Testis (tissue), 2 donors: Measurements from ENCODE around the gene ANTXR2.

Experiments used
- POLR2A ChIP-seq: fragments of 450-650 bp; IDR thresholded peaks from one replicate; pipeline ENCODE4 v1.6.1; 2017; ENCODE audit warnings: antibody characterized with exemption, mild to moderate bottlenecking, moderate library complexity
- TF ChIP-seq, protein P1 (sequence below), 3 experiments: fragments of 450-650 bp in 2 of 3; fragments of 200-600 bp in 1 of 3; sonication (generic) in 1 of 3; IDR thresholded peaks; one replicate each; pipeline ENCODE4 v1.5.1; 2016 to 2019; ENCODE audit warnings: antibody characterized with exemption in 3 of 3, mild to moderate bottlenecking in 2 of 3, moderate library complexity in 1 of 3

DNA sequence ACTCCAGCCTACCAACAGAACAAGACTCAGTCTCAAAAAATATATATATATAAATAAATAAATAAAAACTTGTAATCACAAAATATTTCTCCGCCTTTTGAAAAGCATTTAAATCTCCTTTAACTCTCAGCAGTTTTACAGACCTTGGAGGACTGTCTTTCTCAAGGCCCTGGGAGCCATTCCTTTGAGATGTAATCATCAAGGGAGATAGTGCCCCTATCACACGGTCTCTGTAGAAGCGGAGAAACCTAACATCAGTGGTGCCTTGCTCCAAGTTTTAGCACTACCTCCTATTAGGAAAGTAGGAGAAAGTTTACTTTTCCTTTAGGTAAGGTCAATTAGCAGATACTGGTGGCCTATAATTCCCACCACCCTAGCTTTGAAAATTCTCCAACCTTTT, 58.5 kb downstream of the ANTXR2 start:
- TF ChIP-seq, protein P1, sequence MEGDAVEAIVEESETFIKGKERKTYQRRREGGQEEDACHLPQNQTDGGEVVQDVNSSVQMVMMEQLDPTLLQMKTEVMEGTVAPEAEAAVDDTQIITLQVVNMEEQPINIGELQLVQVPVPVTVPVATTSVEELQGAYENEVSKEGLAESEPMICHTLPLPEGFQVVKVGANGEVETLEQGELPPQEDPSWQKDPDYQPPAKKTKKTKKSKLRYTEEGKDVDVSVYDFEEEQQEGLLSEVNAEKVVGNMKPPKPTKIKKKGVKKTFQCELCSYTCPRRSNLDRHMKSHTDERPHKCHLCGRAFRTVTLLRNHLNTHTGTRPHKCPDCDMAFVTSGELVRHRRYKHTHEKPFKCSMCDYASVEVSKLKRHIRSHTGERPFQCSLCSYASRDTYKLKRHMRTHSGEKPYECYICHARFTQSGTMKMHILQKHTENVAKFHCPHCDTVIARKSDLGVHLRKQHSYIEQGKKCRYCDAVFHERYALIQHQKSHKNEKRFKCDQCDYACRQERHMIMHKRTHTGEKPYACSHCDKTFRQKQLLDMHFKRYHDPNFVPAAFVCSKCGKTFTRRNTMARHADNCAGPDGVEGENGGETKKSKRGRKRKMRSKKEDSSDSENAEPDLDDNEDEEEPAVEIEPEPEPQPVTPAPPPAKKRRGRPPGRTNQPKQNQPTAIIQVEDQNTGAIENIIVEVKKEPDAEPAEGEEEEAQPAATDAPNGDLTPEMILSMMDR (IDR thresholded peaks at IDR 0.05): no peak
- TF ChIP-seq POLR2A: no peak
